Psoas muscle (tissue), 8 donors: ENCODE measurements around the gene NUDT7. TPM values are rescaled to one million over a fixed set of nuclear protein-coding genes. Genes with fewer than 3 reads are reported as not detected.

Experiments used
- ATAC-seq, 4 donors: fragments of 200-7000 bp; cut with Tn5 transposase; one replicate each; pipeline ENCODE4 v1.9.1; 2020; ENCODE audit warnings: moderate library complexity in 3 of 4, mild to moderate bottlenecking in 2 of 4
- DNase-seq, 2 donors: peaks; one replicate each; pipeline ENCODE4 v3.0.0-alpha.2; 2020
- H3K27ac ChIP-seq: fragments of 200-600 bp; one replicate; pipeline ENCODE4 v1.8.0; 2022
- H3K27me3 ChIP-seq, 3 donors: fragments of 200-600 bp in 1 of 3; one replicate each; pipeline versions ENCODE4 v1.6.1 to v1.8.0; 2013 to 2022; ENCODE audit warnings: low read length in 2 of 3, mild to moderate bottlenecking in 2 of 3, moderate library complexity in 1 of 3; ENCODE audit not compliant: insufficient read depth in 3 of 3
- H3K36me3 ChIP-seq, 2 donors: fragments of 200-600 bp in 1 of 2; one replicate each; pipeline versions ENCODE4 v1.6.1 to v1.8.0; 2013 to 2022; ENCODE audit warnings: low read depth in 1 of 2, mild to moderate bottlenecking in 1 of 2, moderate library complexity in 1 of 2; ENCODE audit not compliant: insufficient read depth in 1 of 2
- H3K4me1 ChIP-seq: fragments of 200-600 bp; one replicate; pipeline ENCODE4 v1.8.0; 2022
- H3K4me3 ChIP-seq: fragments of 200-600 bp; one replicate; pipeline ENCODE4 v1.8.0; 2022; ENCODE audit warnings: mild to moderate bottlenecking
- H3K9me3 ChIP-seq: fragments of 200-600 bp; one replicate; pipeline ENCODE4 v1.8.0; 2022
- CTCF ChIP-seq: fragments of 200-600 bp; IDR thresholded peaks from one replicate; pipeline ENCODE4 v1.8.0; 2022; ENCODE audit warnings: antibody characterized with exemption
- WGBS, 3 donors: extraction: QIAGEN DNeasy Blood & Tissue Kit; methylation state at CpG; one replicate each; pipeline versions ENCODE4 v1.1.6 to v1.1.7; 2013; 5-methylcytosine and 5-hydroxymethylcytosine counted together
- intact Hi-C, 2 donors: fragments of 100-400 bp; cut with DNase I; formaldehyde crosslinking; loops; one replicate each; pipeline versions ENCODE4 v1.11.0 to v1.14.2; 2022
- polyA plus RNA-seq, 3 donors: library from polyadenylated mRNA; stranded (reverse); fragments of 200-250 nt; gene quantifications; one replicate each; pipeline ENCODE4 v1.2.3, GENCODE V29; 2013
- total RNA-seq, 4 donors: library from RNA; stranded (reverse); fragmentation: NEBNext Ultra II Directional in 2 of 4; extraction: Animal tissue kit (Norgen Biotek cat#: 25700) in 2 of 4; gene quantifications; one replicate each; pipeline versions ENCODE4 v1.2.1 to v1.2.4, GENCODE V29; 2021 to 2023
- donor health status: healthy with polysubstance abuse.
- donor health status: DM: no; HTN: no; CAD: no; lungs with moderate emphysema.
- donor health status: Bipolar disorder and iron deficiency.
- donor health status: healthy.
- donor health status: DM: yes; HTN: yes; CAD: no.
- donor health status: DM: no; HTN: no; CAD: no.
- donor health status: DM: no; HTN: no; CAD: no.
- donor health status: DM: yes; HTN: yes; CAD: no.

NUDT7 gene
- total and polyA plus RNA-seq, 7 donors: 2.3 to 8.3 (median 5.3) TPM

GRCh38 chr16:77761204-77761603 is 38.9 kb downstream of the NUDT7 start:
- H3K36me3 ChIP-seq: no peaks in the 10 kb centered on the region
- H3K4me1 ChIP-seq: no peaks in the 10 kb centered on the region
- DNase-seq (no peak), ATAC-seq (no peak)
- intact Hi-C loops: no loop called here
- WGBS, 3 donors: 54 to 57% (median 56%) methylated on average over 1 of the region's 1 CpG
- no peak for TF ChIP-seq CTCF
- H3K9me3 ChIP-seq: no peaks in the 10 kb centered on the region
- H3K27ac ChIP-seq: no peak overlapping the region
- no peaks in the 10 kb centered on the region for H3K27me3 ChIP-seq
- no peak overlapping the region for H3K4me3 ChIP-seq

GRCh38 chr16:77762262-77762661 is 39.9 kb downstream of the NUDT7 start:
- DNase-seq: no peak
- 39 to 48% (median 46%) methylated on average over 2 of the region's 2 CpGs for WGBS, 3 donors
- Histone ChIP-seq H3K4me3 (no peak overlapping the region), H3K36me3 (no peaks in the 10 kb centered on the region), H3K4me1 (no peaks in the 10 kb centered on the region), H3K9me3 (no peaks in the 10 kb centered on the region), H3K27me3 (no peaks in the 10 kb centered on the region), H3K27ac (no peak overlapping the region)
- intact Hi-C loops: no loop called here
- ATAC-seq: no peak
- no peak for TF ChIP-seq CTCF

- Histone ChIP-seq H3K27me3 (no peaks in the 10 kb centered on the region), H3K4me1 (no peaks in the 10 kb centered on the region), H3K4me3 (no peak overlapping the region), H3K36me3 (no peaks in the 10 kb centered on the region), H3K9me3 (no peaks in the 10 kb centered on the region), H3K27ac (no peak overlapping the region)
- 87 to 95% (median 95%) methylated on average over 1 of the region's 1 CpG for WGBS, 3 donors
- no peak for DNase-seq
- ATAC-seq: no peak
- no peak for TF ChIP-seq CTCF
- intact Hi-C loops: no loop called here
These were observed 41.7 kb downstream of the NUDT7 start for GRCh38 chr16:77763994-77764393.

GRCh38 chr16:77767211-77767610 is 44.9 kb downstream of the NUDT7 start:
- Histone ChIP-seq H3K4me1 (no peaks in the 10 kb centered on the region), H3K36me3 (no peaks in the 10 kb centered on the region), H3K27me3 (no peaks in the 10 kb centered on the region), H3K9me3 (no peaks in the 10 kb centered on the region), H3K27ac (no peak overlapping the region), H3K4me3 (no peak overlapping the region)
- no peak for TF ChIP-seq CTCF
- intact Hi-C loops: no loop called here
- DNase-seq (no peak), ATAC-seq (no peak)
- 62 to 71% (median 68%) methylated on average over 4 of the region's 4 CpGs for WGBS, 3 donors

- WGBS, 3 donors: 38 to 55% (median 45%) methylated on average over 3 of the region's 3 CpGs
- H3K4me3 ChIP-seq: no peak overlapping the region
- H3K27me3 ChIP-seq: no peaks in the 10 kb centered on the region
- intact Hi-C loops: no loop called here
- no peaks in the 10 kb centered on the region for H3K4me1 ChIP-seq
- no peaks in the 10 kb centered on the region for H3K9me3 ChIP-seq
- TF ChIP-seq CTCF: no peak
- DNase-seq: no peak
- H3K27ac ChIP-seq: no peak overlapping the region
- no peaks in the 10 kb centered on the region for H3K36me3 ChIP-seq
- no peak for ATAC-seq
These were observed 45.5 kb downstream of the NUDT7 start for GRCh38 chr16:77767826-77768225.
